ENCODE measurements around the gene OPHN1.

Gene OPHN1

DNA sequence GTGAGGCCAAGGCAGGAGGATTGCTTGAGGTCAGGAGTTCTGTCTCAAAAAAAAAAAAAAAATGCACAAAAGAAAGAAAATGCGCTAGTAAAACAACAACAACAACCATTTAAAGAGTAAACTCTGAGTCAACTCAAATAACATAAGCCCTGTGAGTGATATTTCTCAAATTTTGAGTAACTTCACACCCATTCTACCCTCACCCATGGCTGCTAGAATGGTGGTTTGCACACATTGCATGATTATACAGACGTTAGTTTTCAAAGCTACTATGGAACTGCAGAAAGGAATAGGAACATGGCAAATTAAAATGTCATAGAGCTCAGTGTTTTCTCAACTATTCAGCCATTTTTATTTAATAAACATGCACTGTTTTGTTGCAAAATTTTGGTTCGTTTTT is 145.9 kb downstream of the OPHN1 start:
- Histone ChIP-seq H4K20me1 (ENCODE audit: insufficient read depth) (no peaks in the 10 kb centered on the region), H3K27me3 (ENCODE audit: insufficient read depth, low read depth) (no peaks in the 10 kb centered on the region), H3K4me3 (IDR thresholded peaks at IDR 0.05; ENCODE audit: insufficient read depth, low read depth, low read length) (no peak overlapping the region), H3K4me1 (ENCODE audit: low read depth, poor library complexity, severe bottlenecking) (no peaks in the 10 kb centered on the region), H3K27ac (no peak overlapping the region), H2AFZ (ENCODE audit: low read depth) (no peak overlapping the region), H3K9ac (no peak overlapping the region), H3K79me2 (ENCODE audit: insufficient read depth, low read depth) (no peaks in the 10 kb centered on the region), H3K4me2 (no peak overlapping the region), H3K36me3 (ENCODE audit: insufficient read depth) (no peaks in the 10 kb centered on the region)
- TF ChIP-seq, protein P1, sequence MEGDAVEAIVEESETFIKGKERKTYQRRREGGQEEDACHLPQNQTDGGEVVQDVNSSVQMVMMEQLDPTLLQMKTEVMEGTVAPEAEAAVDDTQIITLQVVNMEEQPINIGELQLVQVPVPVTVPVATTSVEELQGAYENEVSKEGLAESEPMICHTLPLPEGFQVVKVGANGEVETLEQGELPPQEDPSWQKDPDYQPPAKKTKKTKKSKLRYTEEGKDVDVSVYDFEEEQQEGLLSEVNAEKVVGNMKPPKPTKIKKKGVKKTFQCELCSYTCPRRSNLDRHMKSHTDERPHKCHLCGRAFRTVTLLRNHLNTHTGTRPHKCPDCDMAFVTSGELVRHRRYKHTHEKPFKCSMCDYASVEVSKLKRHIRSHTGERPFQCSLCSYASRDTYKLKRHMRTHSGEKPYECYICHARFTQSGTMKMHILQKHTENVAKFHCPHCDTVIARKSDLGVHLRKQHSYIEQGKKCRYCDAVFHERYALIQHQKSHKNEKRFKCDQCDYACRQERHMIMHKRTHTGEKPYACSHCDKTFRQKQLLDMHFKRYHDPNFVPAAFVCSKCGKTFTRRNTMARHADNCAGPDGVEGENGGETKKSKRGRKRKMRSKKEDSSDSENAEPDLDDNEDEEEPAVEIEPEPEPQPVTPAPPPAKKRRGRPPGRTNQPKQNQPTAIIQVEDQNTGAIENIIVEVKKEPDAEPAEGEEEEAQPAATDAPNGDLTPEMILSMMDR (conservative IDR thresholded peaks at IDR 0.05; ENCODE audit: low read depth, low read length) = no peak

DNA sequence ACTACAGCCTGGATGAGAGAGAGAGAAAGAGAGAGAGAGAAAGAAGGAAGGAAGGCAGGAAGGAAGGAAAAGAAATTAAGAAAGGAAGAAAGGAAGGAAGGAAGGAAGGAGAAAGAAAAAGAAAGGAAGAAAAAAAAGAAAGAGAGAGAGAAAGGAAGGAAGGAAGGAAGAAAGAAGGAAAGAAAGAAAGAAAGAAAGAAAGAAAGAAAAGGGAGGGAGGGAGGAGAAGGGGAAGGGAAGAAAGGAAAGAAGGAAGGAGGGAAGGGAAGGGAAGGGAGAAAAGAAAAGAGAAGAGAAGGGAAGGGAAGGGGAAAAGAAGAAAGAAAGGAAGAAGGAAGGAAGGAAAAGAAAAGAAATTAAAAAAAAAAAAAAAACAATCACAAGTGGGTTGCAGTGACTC is 146.3 kb downstream of the OPHN1 start:
- Histone ChIP-seq H4K20me1 (ENCODE audit: insufficient read depth) (no peaks in the 10 kb centered on the region), H3K4me1 (ENCODE audit: low read depth, poor library complexity, severe bottlenecking) (no peaks in the 10 kb centered on the region), H3K4me2 (no peak overlapping the region), H3K4me3 (IDR thresholded peaks at IDR 0.05; ENCODE audit: insufficient read depth, low read depth, low read length) (no peak overlapping the region), H2AFZ (ENCODE audit: low read depth) (no peak overlapping the region), H3K27me3 (ENCODE audit: insufficient read depth, low read depth) (no peaks in the 10 kb centered on the region), H3K36me3 (ENCODE audit: insufficient read depth) (no peaks in the 10 kb centered on the region), H3K79me2 (ENCODE audit: insufficient read depth, low read depth) (no peaks in the 10 kb centered on the region), H3K27ac (no peak overlapping the region), H3K9ac (no peak overlapping the region)
- TF ChIP-seq, protein P1 (conservative IDR thresholded peaks at IDR 0.05; ENCODE audit: low read depth, low read length) = no peak

DNA sequence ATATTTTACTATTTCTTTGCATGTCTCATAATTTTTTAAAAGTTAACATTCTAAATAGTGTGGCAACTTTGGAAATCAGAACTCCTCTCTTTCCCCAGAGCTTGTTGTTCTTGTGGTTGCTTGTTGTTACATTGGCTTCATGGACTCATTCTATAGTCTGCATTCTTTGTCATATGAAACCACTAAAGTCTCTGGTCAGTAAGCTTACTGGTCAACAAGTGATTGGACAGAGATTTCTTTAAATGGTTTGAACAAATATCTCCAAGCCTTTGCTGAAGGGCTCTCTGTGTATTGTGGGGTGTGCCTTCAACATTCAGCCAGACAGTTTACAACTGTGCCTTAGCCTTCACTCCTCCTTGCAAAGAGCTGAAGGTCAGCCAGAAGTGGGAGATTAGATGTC is 147.2 kb downstream of the OPHN1 start:
- Histone ChIP-seq H3K4me1 (ENCODE audit: low read depth, poor library complexity, severe bottlenecking) (no peaks in the 10 kb centered on the region), H3K9ac (no peak overlapping the region), H3K4me2 (no peak overlapping the region), H3K27me3 (ENCODE audit: insufficient read depth, low read depth) (no peaks in the 10 kb centered on the region), H3K27ac (no peak overlapping the region), H3K79me2 (ENCODE audit: insufficient read depth, low read depth) (no peaks in the 10 kb centered on the region), H2AFZ (ENCODE audit: low read depth) (no peak overlapping the region), H3K4me3 (IDR thresholded peaks at IDR 0.05; ENCODE audit: insufficient read depth, low read depth, low read length) (no peak overlapping the region), H4K20me1 (ENCODE audit: insufficient read depth) (no peaks in the 10 kb centered on the region), H3K36me3 (ENCODE audit: insufficient read depth) (no peaks in the 10 kb centered on the region)
- TF ChIP-seq, protein P1 (conservative IDR thresholded peaks at IDR 0.05; ENCODE audit: low read depth, low read length) = no peak

DNA sequence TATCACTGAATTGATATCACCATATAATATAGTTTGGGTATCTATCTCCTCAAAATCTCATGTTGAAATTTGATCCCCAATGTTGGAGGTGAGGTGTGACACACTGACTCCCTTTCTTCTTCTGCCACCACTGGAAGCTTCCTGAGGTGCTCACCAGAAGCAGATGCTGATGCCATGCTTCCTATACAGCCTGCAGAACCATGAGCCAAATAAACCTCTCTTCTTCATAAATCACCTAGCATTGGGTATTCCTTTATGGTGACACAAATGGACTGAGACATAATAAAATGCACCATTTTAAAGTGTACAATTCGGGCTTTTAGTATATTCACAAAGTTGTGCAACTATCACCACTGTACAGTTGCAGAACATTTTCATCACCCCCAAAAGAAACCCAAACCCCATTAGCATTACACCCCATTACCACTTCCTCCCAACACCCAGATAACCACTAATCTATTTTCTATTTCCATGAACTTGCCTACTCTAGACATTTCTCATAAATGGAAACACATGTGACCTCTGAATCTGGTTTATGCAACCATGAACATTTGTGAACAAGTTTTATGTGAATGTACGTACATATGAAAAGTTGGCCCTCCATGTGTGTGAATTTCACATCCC is 148.9 kb downstream of the OPHN1 start:
- no peaks in the 10 kb centered on the region for H3K4me1 ChIP-seq (ENCODE audit: low read depth, poor library complexity, severe bottlenecking)
- H4K20me1 ChIP-seq (ENCODE audit: insufficient read depth) = no peaks in the 10 kb centered on the region
- no peak overlapping the region for H2AFZ ChIP-seq (ENCODE audit: low read depth)
- H3K27me3 ChIP-seq (ENCODE audit: insufficient read depth, low read depth) = no peaks in the 10 kb centered on the region
- no peak overlapping the region for H3K4me2 ChIP-seq
- H3K36me3 ChIP-seq (ENCODE audit: insufficient read depth) = no peaks in the 10 kb centered on the region
- H3K9ac ChIP-seq = no peak overlapping the region
- H3K4me3 ChIP-seq (IDR thresholded peaks at IDR 0.05; ENCODE audit: insufficient read depth, low read depth, low read length) = no peak overlapping the region
- TF ChIP-seq, protein P1 (conservative IDR thresholded peaks at IDR 0.05; ENCODE audit: low read depth, low read length) = no peak
- no peaks in the 10 kb centered on the region for H3K79me2 ChIP-seq (ENCODE audit: insufficient read depth, low read depth)
- H3K27ac ChIP-seq = no peak overlapping the region
